ENCODE results near the gene MYO18B. TPM values are rescaled to one million over a fixed set of nuclear protein-coding genes. Genes with fewer than 3 reads are reported as not detected.

Gene MYO18B
- polyA plus RNA-seq, 1 donor (not counting 4 experiments of a cell fraction or from before 2014, with no cell fraction given), result not detected

GRCh38 chr22:25722626-25723025, 19.4 kb upstream of the MYO18B start:
- H3K4me3 ChIP-seq (ENCODE audit: control insufficient read depth in 2 of 3, extremely low read depth in 1 of 3, insufficient read depth in 2 of 3, low read depth in 1 of 3, low read length in 3 of 3), result no peak overlapping the region
- H3K4me2 ChIP-seq (ENCODE audit: control insufficient read depth, extremely low read depth, insufficient read depth, low read depth, low read length), result no peak overlapping the region
- H3K9ac ChIP-seq (ENCODE audit: control insufficient read depth, extremely low read depth, insufficient read depth, low read length), result no peak overlapping the region
- no peak for FAIRE-seq
- H3K27me3 ChIP-seq (ENCODE audit: control insufficient read depth, extremely low read depth, insufficient read depth, low read length), result no peaks in the 10 kb centered on the region
- H3K4me1 ChIP-seq (ENCODE audit: control insufficient read depth, extremely low read depth, insufficient read depth, low read length), result no peaks in the 10 kb centered on the region
- H4K20me1 ChIP-seq (ENCODE audit: control insufficient read depth, extremely low read depth, insufficient read depth, low read length), result no peaks in the 10 kb centered on the region
- no peak overlapping the region for H3K27ac ChIP-seq (ENCODE audit: control insufficient read depth, insufficient read depth, low read length)
- dilution Hi-C loops (cut with MboI; ENCODE audit: extremely low pct_ligation_motif_present, low sequenced_read_pairs), result no loop called here
- DNase-seq (ENCODE audit: low read depth, low spot score), result no peak
- no peaks in the 10 kb centered on the region for H3K9me1 ChIP-seq (ENCODE audit: control insufficient read depth, extremely low read depth, insufficient read depth, low read length)
- H3K9me3 ChIP-seq (ENCODE audit: control insufficient read depth, low read depth, low read length), result no peaks in the 10 kb centered on the region
- H3K79me2 ChIP-seq (ENCODE audit: control insufficient read depth, insufficient read depth, low read length), result no peaks in the 10 kb centered on the region
- H3K36me3 ChIP-seq (ENCODE audit: control insufficient read depth in 2 of 2, extremely low read depth in 1 of 2, insufficient read depth in 2 of 2, low read length in 2 of 2), result no peaks in the 10 kb centered on the region
- TF ChIP-seq EZH2 (IDR thresholded peaks at IDR 0.05; ENCODE audit: low read length) (no peak), CTCF (optimal IDR thresholded peaks at IDR 0.05 in 1 of 3, IDR thresholded peaks at IDR 0.05 in 1 of 3, conservative IDR thresholded peaks at IDR 0.05 in 1 of 3; ENCODE audit: extremely low read depth in 1 of 3, insufficient read depth in 2 of 3, low read length in 3 of 3) (no peak)
- no peak overlapping the region for H2AFZ ChIP-seq (ENCODE audit: control insufficient read depth, low read length)

GRCh38 chr22:25726241-25726640, 15.7 kb upstream of the MYO18B start:
- H3K79me2 ChIP-seq (ENCODE audit: control insufficient read depth, insufficient read depth, low read length), result no peaks in the 10 kb centered on the region
- no peak overlapping the region for H3K27ac ChIP-seq (ENCODE audit: control insufficient read depth, insufficient read depth, low read length)
- H3K9me3 ChIP-seq (ENCODE audit: control insufficient read depth, low read depth, low read length), result no peaks in the 10 kb centered on the region
- H4K20me1 ChIP-seq (ENCODE audit: control insufficient read depth, extremely low read depth, insufficient read depth, low read length), result no peaks in the 10 kb centered on the region
- H3K4me3 ChIP-seq (ENCODE audit: control insufficient read depth in 2 of 3, extremely low read depth in 1 of 3, insufficient read depth in 2 of 3, low read depth in 1 of 3, low read length in 3 of 3), result no peak overlapping the region
- no peaks in the 10 kb centered on the region for H3K4me1 ChIP-seq (ENCODE audit: control insufficient read depth, extremely low read depth, insufficient read depth, low read length)
- no peak for TF ChIP-seq CTCF (optimal IDR thresholded peaks at IDR 0.05 in 1 of 3, IDR thresholded peaks at IDR 0.05 in 1 of 3, conservative IDR thresholded peaks at IDR 0.05 in 1 of 3; ENCODE audit: extremely low read depth in 1 of 3, insufficient read depth in 2 of 3, low read length in 3 of 3)
- no peak for TF ChIP-seq EZH2 (IDR thresholded peaks at IDR 0.05; ENCODE audit: low read length)
- H3K27me3 ChIP-seq (ENCODE audit: control insufficient read depth, extremely low read depth, insufficient read depth, low read length), result no peaks in the 10 kb centered on the region
- H2AFZ ChIP-seq (ENCODE audit: control insufficient read depth, low read length), result no peak overlapping the region
- no peak overlapping the region for H3K4me2 ChIP-seq (ENCODE audit: control insufficient read depth, extremely low read depth, insufficient read depth, low read depth, low read length)
- DNase-seq (ENCODE audit: low read depth, low spot score) (no peak), FAIRE-seq (no peak)
- H3K9me1 ChIP-seq (ENCODE audit: control insufficient read depth, extremely low read depth, insufficient read depth, low read length), result no peaks in the 10 kb centered on the region
- no peak overlapping the region for H3K9ac ChIP-seq (ENCODE audit: control insufficient read depth, extremely low read depth, insufficient read depth, low read length)
- dilution Hi-C loops (cut with MboI; ENCODE audit: extremely low pct_ligation_motif_present, low sequenced_read_pairs), result no loop called here
- H3K36me3 ChIP-seq (ENCODE audit: control insufficient read depth in 2 of 2, extremely low read depth in 1 of 2, insufficient read depth in 2 of 2, low read length in 2 of 2), result no peaks in the 10 kb centered on the region

Measured in keratinocyte (primary cell).